ENCODE data around the gene SH3GL2. TPM values are rescaled to one million over a fixed set of nuclear protein-coding genes. Genes with fewer than 3 reads are reported as not detected.

Gene SH3GL2
- total and polyA plus RNA-seq, 2 donors (not counting 3 experiments of a cell fraction or from before 2014, with no cell fraction given): 0.12 TPM; not detected in 1

DNA sequence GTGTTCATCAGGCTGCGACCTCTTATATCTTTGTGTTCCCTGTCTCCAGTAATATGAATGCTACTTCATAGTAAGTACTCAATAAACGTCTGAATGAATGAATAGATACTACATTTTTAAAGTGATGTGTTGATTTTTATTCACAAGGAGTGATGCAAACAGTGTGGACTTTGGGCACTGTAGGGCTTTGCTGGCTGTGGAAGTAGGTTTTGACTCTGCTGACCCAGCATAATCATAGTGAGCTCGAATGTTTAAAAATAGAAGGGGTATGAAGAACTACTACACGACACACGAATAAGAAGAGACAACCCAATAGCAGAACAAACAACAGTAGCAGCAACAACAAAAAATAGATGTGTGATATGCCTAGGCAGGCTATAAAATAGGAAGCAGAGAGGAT lies 147.4 kb downstream of the SH3GL2 start:
- Histone ChIP-seq H2AFZ (ENCODE audit: low read depth, low read length) (no peak overlapping the region), H3K9ac (replicated peaks; ENCODE audit: extremely low read depth, insufficient read depth, low read length) (no peak overlapping the region), H3K4me2 (ENCODE audit: insufficient read depth, low read length) (no peak overlapping the region), H4K20me1 (replicated peaks; ENCODE audit: control insufficient read depth, extremely low read depth, insufficient read depth, low read length) (no peaks in the 10 kb centered on the region), H3K36me3 (ENCODE audit: control insufficient read depth in 2 of 2, extremely low read depth in 1 of 2, insufficient read depth in 2 of 2, low read length in 2 of 2) (no peaks in the 10 kb centered on the region), H3K79me2 (ENCODE audit: control insufficient read depth, insufficient read depth, low read length) (no peaks in the 10 kb centered on the region), H3K4me1 (ENCODE audit: control insufficient read depth, extremely low read depth, insufficient read depth, low read length) (no peaks in the 10 kb centered on the region), H3K4me3 (replicated peaks in 1 of 3; ENCODE audit: insufficient read depth in 1 of 3, low read depth in 1 of 3, low read length in 3 of 3) (no peak overlapping the region), H3K9me3 (replicated peaks; ENCODE audit: control insufficient read depth, insufficient read depth, low read length) (no peaks in the 10 kb centered on the region), H3K27ac (ENCODE audit: insufficient read depth, low read depth, low read length) (no peak overlapping the region), H3K27me3 (ENCODE audit: control insufficient read depth in 2 of 2, insufficient read depth in 2 of 2, low read length in 2 of 2) (no peaks in the 10 kb centered on the region), H3K9me1 (replicated peaks; ENCODE audit: control insufficient read depth, extremely low read depth, insufficient read depth, low read length) (no peaks in the 10 kb centered on the region)
- intact Hi-C loops (cut with micrococcal nuclease): no loop called here
- ChIA-PET POLR2A (no interaction called here), CTCF (no interaction called here)
- dilution Hi-C loops (cut with MboI; ENCODE audit: extremely low pct_ligation_motif_present, low sequenced_read_pairs): no loop called here
- FAIRE-seq: no peak
- no peak for DNase-seq (ENCODE audit: low read depth, low spot score)
- TF ChIP-seq GATA2 (IDR thresholded peaks at IDR 0.05; ENCODE audit: insufficient read depth, insufficient read length, low read depth, low read length): no peak
- TF ChIP-seq, protein P1, sequence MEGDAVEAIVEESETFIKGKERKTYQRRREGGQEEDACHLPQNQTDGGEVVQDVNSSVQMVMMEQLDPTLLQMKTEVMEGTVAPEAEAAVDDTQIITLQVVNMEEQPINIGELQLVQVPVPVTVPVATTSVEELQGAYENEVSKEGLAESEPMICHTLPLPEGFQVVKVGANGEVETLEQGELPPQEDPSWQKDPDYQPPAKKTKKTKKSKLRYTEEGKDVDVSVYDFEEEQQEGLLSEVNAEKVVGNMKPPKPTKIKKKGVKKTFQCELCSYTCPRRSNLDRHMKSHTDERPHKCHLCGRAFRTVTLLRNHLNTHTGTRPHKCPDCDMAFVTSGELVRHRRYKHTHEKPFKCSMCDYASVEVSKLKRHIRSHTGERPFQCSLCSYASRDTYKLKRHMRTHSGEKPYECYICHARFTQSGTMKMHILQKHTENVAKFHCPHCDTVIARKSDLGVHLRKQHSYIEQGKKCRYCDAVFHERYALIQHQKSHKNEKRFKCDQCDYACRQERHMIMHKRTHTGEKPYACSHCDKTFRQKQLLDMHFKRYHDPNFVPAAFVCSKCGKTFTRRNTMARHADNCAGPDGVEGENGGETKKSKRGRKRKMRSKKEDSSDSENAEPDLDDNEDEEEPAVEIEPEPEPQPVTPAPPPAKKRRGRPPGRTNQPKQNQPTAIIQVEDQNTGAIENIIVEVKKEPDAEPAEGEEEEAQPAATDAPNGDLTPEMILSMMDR (IDR thresholded peaks at IDR 0.05; ENCODE audit: extremely low read depth in 1 of 2, insufficient read depth in 1 of 2, low read depth in 1 of 2, low read length in 2 of 2): no peak
- TF ChIP-seq FOS (IDR thresholded peaks at IDR 0.05; ENCODE audit: borderline replicate concordance, insufficient read depth, low read length): no peak
- TF ChIP-seq POLR2A (IDR thresholded peaks at IDR 0.05; ENCODE audit: low read depth, low read length): no peak
- TF ChIP-seq JUN (IDR thresholded peaks at IDR 0.05; ENCODE audit: borderline replicate concordance, insufficient read depth, insufficient read length, low read depth): no peak
- no peak for TF ChIP-seq MYC (IDR thresholded peaks at IDR 0.05; ENCODE audit: low read depth, low read length)
- TF ChIP-seq, protein P2, sequence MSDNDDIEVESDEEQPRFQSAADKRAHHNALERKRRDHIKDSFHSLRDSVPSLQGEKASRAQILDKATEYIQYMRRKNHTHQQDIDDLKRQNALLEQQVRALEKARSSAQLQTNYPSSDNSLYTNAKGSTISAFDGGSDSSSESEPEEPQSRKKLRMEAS (IDR thresholded peaks at IDR 0.05; ENCODE audit: insufficient read depth, insufficient read length): no peak
- TF ChIP-seq EZH2 (IDR thresholded peaks at IDR 0.05; ENCODE audit: borderline replicate concordance, low read depth, low read length, severe bottlenecking): no peak
- no peak for TF ChIP-seq POLR2AphosphoS5 (IDR thresholded peaks at IDR 0.05; ENCODE audit: insufficient read depth, low read depth, low read length)
- no TSS peak for BruUV-seq (replicated peaks)
